HEK293 (cell line): ENCODE measurements around the gene CEBPA.

Experiments
- CTCF ChIA-PET: fragments of 350-600 bp; formaldehyde crosslinking; extraction: SDS; loops from one replicate; lab custom pipeline; 2021; ENCODE audit warnings: antibody characterized with exemption; lab: Yijun Ruan, JAX
- POLR2A ChIA-PET: fragments of 300-600 bp; formaldehyde crosslinking; extraction: SDS; loops from one replicate; lab custom pipeline; 2020; ENCODE audit warnings: antibody characterized with exemption, inconsistent platforms; lab: Yijun Ruan, JAX
- H3K27ac ChIP-seq: fragments of 200-500 bp; sonication (Bioruptor generic); 2 replicates; pipeline ENCODE4 v1.5.1; 2014; ENCODE audit warnings: low read depth, low read length, control low read depth, inconsistent platforms; ENCODE audit errors: extremely low read depth
- H3K36me3 ChIP-seq, 2 experiments: fragments of 200-500 bp in 1 of 2; sonication (Bioruptor generic) in 1 of 2; 1 replicate in 1 of 2; 2 replicates in 1 of 2; pipeline ENCODE4 v1.5.1; 2014 to 2017; ENCODE audit warnings: inconsistent platforms in 2 of 2, low read length in 2 of 2; ENCODE audit not compliant: control insufficient read depth in 2 of 2, insufficient read depth in 1 of 2
- H3K4me1 ChIP-seq: fragments of 200-500 bp; sonication (Bioruptor generic); 2 replicates; pipeline ENCODE4 v1.5.1; 2014; ENCODE audit warnings: mild to moderate bottlenecking, low read length, inconsistent platforms; ENCODE audit not compliant: control insufficient read depth, insufficient read depth
- H3K4me3 ChIP-seq: 2 replicates; pipeline ENCODE4 v1.5.1; 2011; ENCODE audit warnings: low read depth, mild to moderate bottlenecking, control low read depth, low read length, moderate library complexity
- H3K9me3 ChIP-seq: fragments of 200-500 bp; sonication (Bioruptor generic); 2 replicates; pipeline ENCODE4 v1.5.1; 2014; ENCODE audit warnings: low read depth, low read length, inconsistent platforms; ENCODE audit not compliant: control insufficient read depth, insufficient read depth
- BCL11B ChIP-seq: fragments of 450-650 bp; formaldehyde crosslinking; IDR thresholded peaks from 2 replicates; pipeline ENCODE4 v1.5.1; 2016; ENCODE audit warnings: low read depth, missing biosample characterization, missing genetic modification characterization
- GLI4 ChIP-seq: fragments of 450-650 bp; formaldehyde crosslinking; IDR thresholded peaks from 2 replicates; pipeline ENCODE4 v1.5.1; 2016; ENCODE audit warnings: missing biosample characterization, missing genetic modification characterization
- OSR2 ChIP-seq: fragments of 450-650 bp; formaldehyde crosslinking; IDR thresholded peaks from 2 replicates; pipeline ENCODE4 v1.5.1; 2016; ENCODE audit warnings: missing biosample characterization, missing genetic modification characterization
- PRDM6 ChIP-seq: fragments of 450-650 bp; formaldehyde crosslinking; IDR thresholded peaks from 2 replicates; pipeline ENCODE4 v1.5.1; 2017; ENCODE audit warnings: missing biosample characterization, missing genetic modification characterization
- SCRT2 ChIP-seq: fragments of 450-650 bp; formaldehyde crosslinking; IDR thresholded peaks from 2 replicates; pipeline ENCODE4 v1.5.1; 2016; ENCODE audit warnings: missing biosample characterization, missing genetic modification characterization
- SETDB1 ChIP-seq: IDR thresholded peaks from one replicate; pipeline ENCODE4 v1.6.1; 2017; ENCODE audit warnings: mild to moderate bottlenecking, low read length, moderate library complexity, mixed read lengths; ENCODE audit not compliant: insufficient read length
- SP7 ChIP-seq: fragments of 450-650 bp; formaldehyde crosslinking; IDR thresholded peaks from 2 replicates; pipeline ENCODE4 v1.5.1; 2016; ENCODE audit warnings: missing biosample characterization, missing genetic modification characterization
- ZEB2 ChIP-seq: fragments of 450-650 bp; formaldehyde crosslinking; IDR thresholded peaks from 2 replicates; pipeline ENCODE4 v1.5.1; 2016; ENCODE audit warnings: missing biosample characterization, missing genetic modification characterization
- ZNF169 ChIP-seq: fragments of 450-650 bp; formaldehyde crosslinking; IDR thresholded peaks from 2 replicates; pipeline ENCODE4 v1.5.1; 2016; ENCODE audit warnings: missing biosample characterization, missing genetic modification characterization
- ZNF184 ChIP-seq: fragments of 450-650 bp; IDR thresholded peaks from 2 replicates; pipeline ENCODE4 v1.5.1; 2018; ENCODE audit warnings: missing biosample characterization, mild to moderate bottlenecking, missing genetic modification characterization
- ZNF214 ChIP-seq: fragments of 450-650 bp; formaldehyde crosslinking; IDR thresholded peaks from 2 replicates; pipeline ENCODE4 v1.5.1; 2017; ENCODE audit warnings: missing biosample characterization, mild to moderate bottlenecking, missing genetic modification characterization, borderline replicate concordance
- ZNF24 ChIP-seq: fragments of 450-650 bp; formaldehyde crosslinking; IDR thresholded peaks from 2 replicates; pipeline ENCODE4 v1.5.1; 2016; ENCODE audit warnings: missing biosample characterization, missing genetic modification characterization
- ZNF280D ChIP-seq: fragments of 450-650 bp; formaldehyde crosslinking; IDR thresholded peaks from 2 replicates; pipeline ENCODE4 v1.5.1; 2016; ENCODE audit warnings: missing biosample characterization, missing genetic modification characterization
- ZNF362 ChIP-seq: fragments of 450-650 bp; formaldehyde crosslinking; IDR thresholded peaks from 2 replicates; pipeline ENCODE4 v1.5.1; 2016; ENCODE audit warnings: missing biosample characterization, missing genetic modification characterization
- ZNF366 ChIP-seq: fragments of 450-650 bp; formaldehyde crosslinking; conservative IDR thresholded peaks from 2 replicates; pipeline ENCODE4 v1.5.1; 2016; ENCODE audit warnings: missing biosample characterization, missing genetic modification characterization
- ZNF521 ChIP-seq: fragments of 450-650 bp; formaldehyde crosslinking; IDR thresholded peaks from 2 replicates; pipeline ENCODE4 v1.5.1; 2017; ENCODE audit warnings: missing biosample characterization, mild to moderate bottlenecking, missing genetic modification characterization
- ZNF76 ChIP-seq: fragments of 450-650 bp; formaldehyde crosslinking; IDR thresholded peaks from 2 replicates; pipeline ENCODE4; 2016; ENCODE audit warnings: low read depth, missing biosample characterization, missing genetic modification characterization, borderline replicate concordance
- ZSCAN23 ChIP-seq: fragments of 450-650 bp; formaldehyde crosslinking; IDR thresholded peaks from 2 replicates; pipeline ENCODE4 v1.5.1; 2016; ENCODE audit warnings: missing biosample characterization, missing genetic modification characterization

Gene CEBPA

GRCh38 chr19:33339016-33339984, 37.0 kb upstream of the CEBPA start (continued):
- TF ChIP-seq SETDB1 (peak; percentile 54), SP7 (tag by site-specific recombination) (peak; percentile 43; the same call in 1 of the 2 replicates), ZNF184 (peak; percentile 49; the same call in 1 of the 2 replicates), ZNF24 (no peak; the same call in 1 of the 2 replicates), ZNF214 (tag by site-specific recombination) (no peak), ZNF280D (no peak), OSR2 (tag by site-specific recombination) (peak; percentile 58; the same call in 1 of the 2 replicates), ZSCAN23 (tag by site-specific recombination) (no peak), ZNF362 (tag by site-specific recombination) (no peak), GLI4 (tag by site-specific recombination) (no peak), ZNF169 (no peak)

GRCh38 chr19:33335446-33335845, 33.1 kb upstream of the CEBPA start:
- Histone ChIP-seq H3K4me1 (peaks cover 3% of the 10 kb centered on the region; the same call in 1 of the 2 replicates), H3K27ac (no peak overlapping the region), H3K9me3 (no peaks in the 10 kb centered on the region; the same call in 1 of the 2 replicates), H3K4me3 (no peak overlapping the region), H3K36me3 (no peaks in the 10 kb centered on the region; a peak in 1 of 3 replicates)
- POLR2A ChIA-PET = interaction anchor here (0.6 to 0.7 kb wide), 2 partner anchors 95 to 990 kb away, joined by 3 to 8 read pairs; partner anchors contain the start of gene ZNF507
- no peak for TF ChIP-seq ZEB2 (tag by site-specific recombination)
- CTCF ChIA-PET = interaction anchor here (1.0 to 1.7 kb wide), 2 partner anchors 23 to 191 kb away, joined by 3 read pairs; no protein-coding TSS in a partner anchor

- no peaks in the 10 kb centered on the region; the same call in 1 of the 2 replicates for H3K9me3 ChIP-seq
- no peak for TF ChIP-seq ZNF366 (tag by site-specific recombination)
- TF ChIP-seq SP7 (tag by site-specific recombination) = 0 out of 2 replicates have a peak, but pooled peaks have one; percentile 16
- TF ChIP-seq BCL11B = peak; percentile 92; the same call in 1 of the 2 replicates
- peak; percentile 34; the same call in 1 of the 2 replicates for TF ChIP-seq PRDM6 (tag by site-specific recombination)
- TF ChIP-seq ZNF521 = no peak
- no peak for TF ChIP-seq SCRT2 (tag by site-specific recombination)
- no peak for TF ChIP-seq ZNF76
- POLR2A ChIA-PET = no interaction called here
- H3K4me3 ChIP-seq = no peak overlapping the region
- no peaks in the 10 kb centered on the region; a peak in 1 of 3 replicates for H3K36me3 ChIP-seq
- CTCF ChIA-PET = interaction anchor here (0.6 to 0.7 kb wide), 3 partner anchors 21 to 58 kb away, joined by 3 to 4 read pairs (median 3); no protein-coding TSS in a partner anchor
- H3K4me1 ChIP-seq = peaks cover 2% of the 10 kb centered on the region; the same call in 1 of the 2 replicates
- no peak overlapping the region for H3K27ac ChIP-seq
These were observed 31.9 kb upstream of the CEBPA start for GRCh38 chr19:33334271-33334670.
